Left forelimb (tissue), 1 donor: ENCODE data around the gene PIGC.
"Not testable (repeated sequence)": the region's sequence is repeated elsewhere in the genome, so short reads cannot be mapped to it uniquely, and the experiment has no call there.

Source experiments
- DNase-seq: peaks from one replicate; pipeline ENCODE4 v3.0.0-alpha.2; 2018; ENCODE audit warnings: low spot score

PIGC gene

DNA sequence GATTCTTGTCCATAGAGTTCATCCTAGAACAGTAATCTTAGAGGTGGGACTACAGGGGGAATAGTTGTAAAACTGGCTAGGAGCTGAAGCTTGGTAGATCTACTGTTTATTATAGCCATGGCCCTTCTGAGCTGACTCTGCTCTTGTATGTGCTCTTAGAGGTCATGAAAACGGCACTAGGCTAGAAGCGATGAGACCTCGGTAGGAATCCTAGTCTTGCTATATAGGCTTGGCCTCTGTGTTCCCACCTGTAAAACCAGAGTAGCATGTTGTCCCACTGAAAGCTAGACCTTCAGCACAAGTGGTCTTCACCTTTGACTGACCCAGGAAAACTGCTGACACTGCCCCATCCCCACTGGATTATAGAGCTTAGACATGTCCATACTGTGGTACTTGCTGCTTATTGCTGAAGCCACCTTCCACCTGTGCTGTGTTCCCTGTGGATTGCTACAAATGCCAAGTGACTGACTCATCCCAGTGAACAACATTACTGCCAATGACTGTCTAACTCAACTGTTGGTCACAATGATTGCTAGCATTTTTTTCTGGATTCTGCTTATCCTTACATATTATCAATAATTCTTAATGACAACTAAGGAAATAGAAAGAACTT lies 23.0 kb upstream of the PIGC start:
- no peak for DNase-seq

GRCh38 chr1:172465617-172466016 lies 21.7 kb upstream of the PIGC start:
- DNase-seq: no peak

DNA sequence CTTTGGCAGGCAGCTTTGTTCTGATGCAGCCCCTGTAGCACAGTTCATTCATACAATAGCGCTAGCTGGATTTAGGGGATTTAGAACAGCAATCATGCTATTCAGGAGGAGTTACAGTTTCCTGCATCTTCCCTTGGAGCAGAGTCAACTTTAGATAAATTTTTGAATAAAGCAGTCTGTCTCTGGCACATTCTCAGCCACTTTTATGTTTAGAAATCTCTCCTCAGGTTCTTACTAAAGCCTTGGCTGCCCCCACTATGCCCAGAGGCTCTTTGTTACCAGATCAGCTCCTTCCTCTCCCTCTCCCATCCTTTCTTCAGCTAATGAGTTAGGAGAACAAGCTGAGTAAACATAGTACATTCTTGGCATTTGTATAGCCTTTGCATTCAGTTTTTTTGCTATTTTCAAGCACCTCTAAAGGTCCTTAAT lies 17.0 kb upstream of the PIGC start:
- no peak for DNase-seq

GRCh38 chr1:172460177-172460576 lies 16.3 kb upstream of the PIGC start:
- DNase-seq: no peak

DNA sequence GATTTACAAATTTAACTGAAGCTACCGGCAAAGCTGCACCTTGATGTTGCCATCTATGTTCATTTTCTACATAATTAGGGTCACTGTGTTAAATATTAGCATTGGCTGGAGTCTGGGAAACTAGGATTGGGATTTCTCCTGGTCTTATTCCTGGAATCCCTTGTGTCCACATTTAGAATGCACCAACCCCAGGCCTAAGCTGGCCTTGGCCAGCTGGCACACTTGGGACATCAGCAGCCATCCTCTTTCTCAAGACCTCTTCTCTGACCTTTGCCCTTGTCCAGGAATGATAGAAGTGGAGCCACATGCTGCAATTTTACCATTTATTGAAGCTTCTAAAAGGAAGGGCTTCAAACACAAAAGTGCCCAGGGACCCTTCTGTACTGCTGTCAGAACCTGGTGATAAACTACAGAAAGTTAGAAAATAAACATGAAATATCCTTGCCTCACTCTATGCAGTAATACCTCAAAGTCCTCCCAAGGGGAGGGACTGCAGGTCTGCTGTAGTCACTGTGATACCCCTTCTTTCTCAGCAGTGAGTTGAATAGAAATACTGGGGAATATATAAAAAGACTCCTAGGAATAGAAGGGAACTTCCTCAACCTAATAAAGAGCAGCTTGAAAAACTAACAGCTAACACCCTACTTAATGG lies 13.7 kb upstream of the PIGC start:
- no peak for DNase-seq

DNA sequence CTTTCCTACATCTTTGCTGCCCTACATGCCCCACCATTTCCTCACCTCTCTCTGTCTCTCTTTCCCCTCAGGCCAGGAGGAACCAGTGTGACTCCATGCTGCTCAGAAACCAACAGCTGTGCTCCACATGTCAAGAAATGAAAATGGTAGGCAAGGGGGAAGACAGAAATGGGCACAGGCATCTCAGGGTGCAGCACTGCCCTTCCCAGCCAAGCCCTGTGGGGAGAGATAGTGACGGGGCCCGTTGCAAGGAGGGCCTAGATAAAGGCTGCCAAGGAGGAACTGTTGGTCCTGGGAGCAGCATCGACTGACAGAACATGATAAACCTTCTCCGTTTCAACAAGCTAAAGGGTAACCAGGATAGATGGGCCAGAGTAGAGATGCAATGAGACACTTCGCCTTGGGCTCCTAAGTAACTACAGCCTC lies 12.5 kb upstream of the PIGC start:
- no peak for DNase-seq

- DNase-seq: no peak
Observed at GRCh38 chr1:172455451-172455850, 11.6 kb upstream of the PIGC start.

GRCh38 chr1:172453607-172454006 lies 9.7 kb upstream of the PIGC start:
- no peak for DNase-seq

- DNase-seq: no peak
Observed at GRCh38 chr1:172453153-172453545, 9.3 kb upstream of the PIGC start.

DNA sequence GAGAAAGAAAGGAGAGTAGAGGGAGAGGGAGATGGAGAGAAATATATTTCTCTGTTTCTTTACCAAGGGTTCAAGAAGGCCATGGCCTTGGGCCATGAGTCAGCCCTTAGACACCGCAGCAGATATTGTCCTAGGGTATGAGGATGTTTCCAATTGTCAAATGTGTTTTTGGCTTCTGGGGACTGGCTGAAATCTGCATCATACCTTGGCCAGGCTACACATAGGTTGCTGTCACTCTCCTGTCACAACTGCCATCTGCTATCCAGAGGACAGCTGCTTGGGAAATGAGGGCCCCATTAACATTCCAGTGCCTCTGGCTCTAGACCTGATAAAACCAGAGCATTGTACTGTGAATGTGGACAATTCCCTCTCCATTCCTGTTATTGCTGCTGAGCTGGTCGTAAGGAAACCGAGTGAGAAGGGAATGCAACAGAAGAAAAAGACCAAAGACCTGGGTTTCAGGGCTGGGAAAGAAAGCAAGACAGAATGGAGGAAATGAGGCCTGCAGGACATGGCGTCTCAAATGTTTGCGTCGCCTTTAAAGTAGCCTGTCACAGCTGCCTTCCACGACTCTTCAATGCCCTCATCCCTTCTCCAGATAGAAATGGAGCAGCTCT lies 8.8 kb upstream of the PIGC start:
- no peak for DNase-seq

DNA sequence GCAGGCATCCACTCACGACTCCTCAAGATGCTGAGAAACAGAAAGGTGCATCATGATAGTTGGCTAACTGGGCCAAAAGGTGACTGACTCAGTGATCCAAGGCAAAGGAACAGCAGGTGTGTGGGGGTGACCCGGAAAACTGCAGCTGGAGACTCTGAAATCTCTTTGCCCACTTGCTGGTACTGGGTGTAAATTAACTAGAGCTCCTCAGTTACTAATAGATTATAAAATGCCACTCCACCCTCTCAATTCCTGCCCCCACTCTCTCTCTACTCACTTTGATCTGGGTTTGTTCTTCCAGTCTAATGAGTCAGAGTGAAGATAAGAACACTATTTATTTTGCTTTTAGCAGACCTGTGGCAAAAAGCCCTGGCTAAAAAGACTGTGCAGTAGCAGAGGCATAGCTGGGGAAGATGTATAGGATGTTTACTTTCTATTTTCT lies 7.2 kb upstream of the PIGC start:
- DNase-seq: no peak

DNA sequence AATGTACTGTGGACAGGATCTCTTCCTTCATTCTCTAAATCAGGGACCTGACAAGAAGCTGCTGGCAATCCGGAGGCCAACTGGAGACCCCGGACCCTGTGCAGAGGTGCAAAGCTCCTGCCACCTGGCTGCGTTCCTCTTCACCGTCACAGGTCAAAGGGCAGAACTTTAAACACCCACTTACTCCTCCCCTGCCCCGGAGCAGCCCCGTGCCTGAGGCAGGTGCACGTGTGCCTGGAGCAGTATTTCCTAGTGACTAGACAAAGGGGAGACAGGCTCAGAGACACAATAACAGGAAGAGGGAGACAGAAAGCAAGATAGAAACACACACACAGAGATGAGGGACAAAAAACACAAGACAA lies 6.6 kb upstream of the PIGC start:
- no peak for DNase-seq

DNA sequence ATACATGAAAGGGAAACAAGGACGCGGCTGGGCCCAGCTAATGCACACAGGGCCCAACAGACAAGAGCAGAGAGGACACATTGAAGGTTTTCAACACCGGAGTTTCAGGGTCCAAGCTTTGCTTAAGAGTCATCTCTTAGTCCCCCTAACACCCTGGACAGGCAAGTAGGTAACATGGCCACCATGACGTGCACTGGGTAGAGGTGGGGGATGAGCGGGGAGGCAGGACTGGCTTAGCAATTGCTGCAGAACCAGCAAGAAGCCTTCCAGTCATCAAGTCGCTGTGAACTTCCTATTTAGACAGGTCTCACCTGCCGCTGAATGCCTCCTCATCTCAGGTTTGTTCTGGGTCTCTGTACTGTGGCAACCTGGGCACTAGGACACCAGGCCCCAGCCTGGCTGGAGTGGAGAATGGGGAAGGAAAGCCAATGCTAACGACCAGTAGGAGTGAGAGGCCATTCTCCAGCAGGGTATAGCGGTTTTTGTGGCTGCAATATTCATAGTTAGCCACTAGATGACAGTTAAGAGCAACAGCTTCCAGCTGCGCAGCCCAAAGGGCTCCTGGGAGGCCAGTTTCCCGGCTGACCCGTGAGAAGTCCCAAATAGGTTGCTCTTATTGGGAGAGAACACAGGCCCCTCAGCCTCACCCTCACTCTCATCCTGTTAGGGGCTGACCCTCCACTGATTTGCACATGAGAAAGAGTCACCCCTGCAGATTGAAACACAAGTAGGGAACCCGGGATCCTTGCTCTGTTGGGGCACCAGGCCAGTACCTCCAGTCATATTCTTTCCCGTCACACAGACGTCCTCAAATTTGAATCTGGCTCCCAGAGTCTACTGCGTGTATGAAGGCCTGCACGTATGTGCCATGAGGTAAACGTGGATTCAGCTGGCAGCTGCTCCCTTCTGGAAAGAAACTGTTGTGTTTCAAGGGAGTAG lies 6.0 kb upstream of the PIGC start:
- no peak for DNase-seq

- DNase-seq: no peak
Observed at GRCh38 chr1:172448995-172449584, 5.2 kb upstream of the PIGC start.

- DNase-seq: no peak
Observed at GRCh38 chr1:172447641-172448040, 3.8 kb upstream of the PIGC start.

GRCh38 chr1:172446547-172446946 lies 2.7 kb upstream of the PIGC start:
- no peak for DNase-seq

- no peak for DNase-seq
Observed at GRCh38 chr1:172442843-172443565, 865 bp downstream of the PIGC start.

- DNase-seq: no peak
Observed at GRCh38 chr1:172442404-172442803, 1.5 kb downstream of the PIGC start.

DNA sequence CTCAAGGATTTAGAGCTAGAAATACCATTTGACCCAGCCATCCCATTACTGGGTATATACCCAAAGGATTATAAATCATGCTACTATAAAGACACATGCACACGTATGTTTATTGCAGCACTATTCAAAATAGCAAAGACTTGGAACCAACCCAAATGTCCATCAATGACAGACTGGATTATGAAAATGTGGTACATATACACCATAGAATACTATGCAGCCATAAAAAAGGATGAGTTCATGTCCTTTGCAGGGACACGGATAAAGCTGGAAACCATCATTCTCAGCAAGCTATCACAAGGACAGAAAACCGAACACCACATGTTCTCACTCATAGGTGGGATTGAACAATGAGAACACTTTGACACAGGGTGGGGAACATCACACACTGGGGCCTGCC lies 6.7 kb downstream of the PIGC start:
- DNase-seq: not testable (repeated sequence)

DNA sequence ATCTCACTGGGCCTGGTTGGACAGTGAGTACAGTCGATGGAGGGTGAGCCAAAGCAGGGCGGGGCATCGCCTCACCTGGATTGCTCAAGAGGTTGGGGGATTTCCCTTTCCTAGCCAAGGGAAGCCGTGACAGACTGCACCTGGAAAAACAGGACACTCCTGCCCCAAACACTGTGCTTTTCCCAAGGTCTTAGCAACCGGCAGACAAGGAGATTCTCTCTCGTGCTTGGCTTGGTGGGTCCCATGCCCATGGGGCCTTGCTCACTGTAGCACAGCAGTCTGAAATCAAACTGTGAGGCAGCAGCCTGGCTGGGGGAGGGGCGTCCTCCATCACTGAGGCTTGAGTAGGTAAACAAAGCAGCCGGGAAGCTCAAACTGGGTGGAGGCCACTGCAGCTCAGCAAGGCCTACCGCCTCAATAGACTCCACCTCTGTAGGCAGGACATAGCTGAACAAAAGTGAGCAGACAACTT lies 12.1 kb downstream of the PIGC start:
- no peak for DNase-seq

- no peak for DNase-seq
Observed at GRCh38 chr1:172431204-172431603, 12.7 kb downstream of the PIGC start.
